GM19035 (cell line): ENCODE data around the gene TUBGCP2.

Experiments used
- ATAC-seq: cut with Tn5 transposase; IDR thresholded peaks from one replicate; pipeline ENCODE4 v1.9.1; 2021; ENCODE audit not compliant: unreplicated experiment

TUBGCP2 gene

DNA sequence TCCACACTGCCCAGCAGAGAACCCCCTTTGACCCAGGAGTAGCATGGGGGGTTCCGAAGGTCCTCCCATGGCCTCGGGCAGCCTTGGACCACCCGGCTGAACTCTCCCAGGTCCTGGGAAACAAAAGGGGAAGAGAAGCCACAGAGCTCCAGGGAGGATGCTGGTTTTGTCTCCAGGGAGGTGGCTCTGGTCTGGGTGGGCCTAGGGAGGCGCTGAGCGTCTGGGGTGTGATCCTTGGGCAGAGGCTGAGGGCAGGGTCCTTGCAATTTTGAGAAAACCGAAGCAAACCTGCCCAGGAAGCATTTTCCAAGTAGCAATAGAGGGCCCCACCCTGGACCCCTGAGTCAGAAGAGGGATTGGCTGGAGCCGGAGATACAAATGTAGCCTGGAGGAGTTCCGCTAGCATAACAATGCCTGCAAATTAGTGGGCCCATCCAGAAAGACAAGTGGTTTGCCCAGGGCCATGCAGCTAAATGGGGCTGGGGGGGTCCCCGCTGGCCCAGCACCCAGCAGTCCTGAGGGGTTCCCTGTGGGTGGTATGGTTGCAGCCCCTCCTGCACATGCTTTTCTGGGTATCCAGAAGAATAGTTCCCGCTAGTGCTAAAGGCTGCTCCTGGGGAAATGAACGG is 76.6 kb downstream of the TUBGCP2 start:
- no peak for ATAC-seq

DNA sequence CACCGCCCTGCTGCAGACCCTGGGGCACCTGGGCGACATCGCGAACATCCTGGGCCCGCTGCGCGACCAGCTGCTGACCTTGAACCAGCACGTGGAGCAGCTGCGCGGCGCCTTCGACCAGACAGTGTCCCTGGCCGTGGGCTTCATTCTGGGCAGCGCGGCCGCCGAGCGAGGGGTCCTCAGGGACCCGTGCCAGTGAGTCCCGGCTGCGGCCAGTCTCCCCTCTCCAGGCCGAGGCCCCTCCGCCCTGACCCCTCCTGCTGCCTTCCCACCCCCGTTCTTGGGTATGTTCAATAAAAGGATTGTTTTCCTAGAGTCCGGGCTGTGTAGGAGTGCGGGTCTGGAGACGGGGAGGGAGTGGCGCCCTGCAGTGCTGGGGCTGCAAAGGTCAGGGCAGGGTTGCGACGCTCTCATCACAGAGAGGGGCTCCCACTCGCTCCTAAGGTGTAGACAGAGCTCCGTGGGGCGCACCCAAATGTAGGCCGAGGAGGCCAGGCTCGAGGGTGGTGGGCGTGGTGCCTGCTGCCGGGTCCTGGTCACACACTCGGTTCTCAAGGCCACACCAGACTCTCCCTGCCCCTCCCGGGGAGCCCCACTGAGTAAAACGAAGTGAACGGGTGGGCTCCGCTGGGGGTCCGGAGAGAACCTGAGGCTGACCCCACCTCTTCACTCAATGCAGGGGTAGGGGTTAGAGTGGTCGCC is 77.3 kb downstream of the TUBGCP2 start:
- no peak for ATAC-seq

DNA sequence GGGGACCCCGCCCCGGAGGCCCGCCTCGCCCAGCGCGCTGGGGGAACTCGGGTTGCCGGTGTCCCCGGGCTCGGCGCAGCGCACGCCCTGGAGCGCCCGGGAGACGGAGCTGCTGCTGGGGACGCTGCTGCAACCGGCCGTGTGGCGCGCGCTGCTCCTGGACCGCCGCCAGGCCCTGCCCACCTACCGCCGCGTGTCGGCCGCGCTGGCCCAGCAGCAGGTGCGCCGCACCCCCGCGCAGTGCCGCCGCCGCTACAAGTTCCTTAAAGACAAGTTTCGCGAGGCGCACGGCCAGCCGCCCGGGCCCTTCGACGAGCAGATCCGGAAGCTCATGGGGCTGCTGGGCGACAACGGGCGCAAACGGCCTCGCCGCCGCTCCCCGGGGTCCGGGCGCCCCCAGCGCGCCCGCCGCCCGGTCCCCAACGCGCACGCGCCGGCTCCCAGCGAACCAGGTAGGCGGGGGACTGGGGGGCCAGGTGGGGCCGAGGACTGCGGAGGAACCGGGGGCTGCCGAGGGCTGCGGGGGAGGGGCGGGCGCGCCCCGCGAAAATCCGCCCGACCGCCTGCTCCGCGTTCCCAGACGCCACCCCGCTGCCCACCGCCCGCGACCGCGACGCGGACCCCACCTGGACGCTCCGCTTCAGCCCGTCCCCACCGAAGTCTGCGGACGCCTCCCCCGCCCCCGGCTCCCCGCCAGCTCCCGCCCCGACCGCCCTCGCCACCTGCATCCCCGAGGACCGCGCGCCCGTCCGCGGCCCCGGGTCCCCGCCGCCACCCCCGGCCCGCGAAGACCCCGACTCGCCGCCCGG is 78.1 kb downstream of the TUBGCP2 start:
- ATAC-seq, result no peak

DNA sequence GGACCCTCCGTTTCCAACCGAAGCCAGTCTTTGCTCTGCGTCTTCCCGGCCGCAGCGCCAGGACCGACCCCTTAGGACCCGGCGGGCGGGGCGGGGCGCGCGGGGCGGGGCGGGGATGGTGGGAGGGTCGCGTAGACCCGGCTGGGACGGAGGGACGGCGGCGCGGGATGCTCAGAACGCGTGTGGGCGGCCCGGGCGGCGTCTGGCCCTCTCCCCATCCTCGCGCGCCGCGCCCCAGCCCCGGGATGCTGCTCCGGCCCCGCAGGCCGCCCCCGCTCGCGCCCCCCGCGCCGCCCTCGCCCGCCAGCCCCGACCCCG is 78.7 kb downstream of the TUBGCP2 start, which contains the start of gene UTF1:
Gene UTF1 (plus strand): TSS at position 174 of the 318 bp plus-strand sequence. CDS start 72 bp downstream, at position 246.
- no peak for ATAC-seq

DNA sequence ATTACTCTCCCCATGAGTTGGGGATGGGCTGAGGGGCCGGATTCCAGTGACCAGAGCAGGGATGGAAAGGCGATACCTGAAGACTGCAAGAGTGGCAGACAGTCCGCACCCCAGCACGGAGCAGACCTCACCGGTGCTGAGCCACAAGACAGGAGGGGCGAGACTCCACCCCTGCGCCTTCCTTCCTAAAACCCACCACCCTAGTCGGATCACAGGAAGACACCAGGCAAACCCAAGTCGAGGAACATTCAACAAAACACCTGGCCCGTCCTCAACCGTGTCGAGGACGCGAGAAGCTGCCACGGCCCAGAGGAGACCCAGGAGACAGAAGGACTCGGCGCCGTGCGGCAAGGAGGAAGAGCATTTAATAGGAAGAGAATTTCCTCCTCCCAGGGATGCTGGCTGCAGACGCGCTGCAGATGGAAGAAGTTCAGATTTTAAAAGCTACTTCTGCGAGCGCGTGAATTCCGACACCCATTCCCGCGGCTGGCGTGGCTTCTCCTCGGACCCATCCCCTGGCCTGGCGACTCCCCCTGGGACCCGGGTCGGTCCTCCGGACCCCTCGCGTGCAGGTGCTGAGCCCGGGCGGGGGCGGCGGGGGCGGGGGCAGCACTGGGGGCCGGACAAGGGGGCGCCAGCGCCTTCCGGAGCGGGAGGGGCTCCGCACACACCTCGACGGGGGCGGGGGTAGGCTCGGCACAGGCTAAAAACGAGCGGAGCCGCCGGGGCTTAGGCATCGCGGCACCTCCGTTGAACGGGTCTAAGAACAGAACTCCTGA is 79.2 kb downstream of the TUBGCP2 start:
- no peak for ATAC-seq
